Left hindlimb (tissue), 1 donor: Measurements from ENCODE around the gene AIFM3.
A peak's percentile ranks its signal among the peaks of the same experiment; 100 is the strongest.

ENCODE experiments used
- DNase-seq: peaks from one replicate; pipeline ENCODE4 v3.0.0-alpha.2; 2018

Gene AIFM3

DNA sequence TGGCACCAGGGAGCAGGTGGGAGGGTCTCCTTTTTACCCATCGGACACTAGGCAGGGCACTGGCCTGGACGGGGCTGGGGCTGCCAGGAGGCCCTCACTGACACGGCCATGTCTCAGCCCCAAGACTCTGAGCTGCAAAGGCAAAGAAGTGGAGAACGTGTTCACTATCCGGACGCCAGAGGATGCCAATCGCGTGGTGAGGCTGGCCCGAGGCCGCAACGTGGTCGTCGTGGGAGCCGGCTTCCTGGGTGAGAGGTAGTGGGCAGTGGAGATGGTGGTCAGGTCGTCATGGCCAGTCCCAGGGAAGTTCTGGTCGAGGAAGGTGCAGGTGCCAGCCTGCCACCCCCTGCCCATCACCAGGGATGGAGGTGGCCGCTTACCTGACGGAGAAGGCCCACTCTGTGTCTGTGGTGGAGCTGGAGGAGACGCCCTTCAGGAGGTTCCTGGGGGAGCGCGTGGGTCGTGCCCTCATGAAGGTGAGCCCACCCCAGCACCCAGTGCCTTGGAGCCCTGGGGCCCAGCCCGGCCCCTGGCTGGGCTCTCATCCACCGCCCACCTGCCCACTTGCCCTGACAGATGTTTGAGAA, 9.3 kb downstream of the AIFM3 start:
- no peak for DNase-seq

DNA sequence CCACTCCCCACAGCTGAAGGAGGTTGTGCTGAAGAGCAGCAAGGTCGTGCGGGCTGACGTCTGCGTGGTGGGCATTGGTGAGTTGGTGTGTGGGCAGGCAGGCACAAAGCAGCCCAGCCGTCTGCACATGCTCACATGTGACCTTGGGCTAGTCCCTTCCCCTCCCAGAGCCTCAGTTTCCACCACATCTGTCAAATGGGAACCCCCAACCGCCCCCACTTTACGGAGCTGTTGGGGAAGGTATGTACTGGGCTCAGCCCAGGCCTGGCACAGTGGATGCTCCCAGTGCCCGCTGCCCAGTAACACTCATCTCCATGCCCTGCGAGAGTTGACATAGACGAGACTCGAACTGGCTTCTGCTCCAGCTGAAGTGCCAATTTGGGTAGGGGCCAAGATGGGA, 10.0 kb downstream of the AIFM3 start:
- no peak for DNase-seq

DNA sequence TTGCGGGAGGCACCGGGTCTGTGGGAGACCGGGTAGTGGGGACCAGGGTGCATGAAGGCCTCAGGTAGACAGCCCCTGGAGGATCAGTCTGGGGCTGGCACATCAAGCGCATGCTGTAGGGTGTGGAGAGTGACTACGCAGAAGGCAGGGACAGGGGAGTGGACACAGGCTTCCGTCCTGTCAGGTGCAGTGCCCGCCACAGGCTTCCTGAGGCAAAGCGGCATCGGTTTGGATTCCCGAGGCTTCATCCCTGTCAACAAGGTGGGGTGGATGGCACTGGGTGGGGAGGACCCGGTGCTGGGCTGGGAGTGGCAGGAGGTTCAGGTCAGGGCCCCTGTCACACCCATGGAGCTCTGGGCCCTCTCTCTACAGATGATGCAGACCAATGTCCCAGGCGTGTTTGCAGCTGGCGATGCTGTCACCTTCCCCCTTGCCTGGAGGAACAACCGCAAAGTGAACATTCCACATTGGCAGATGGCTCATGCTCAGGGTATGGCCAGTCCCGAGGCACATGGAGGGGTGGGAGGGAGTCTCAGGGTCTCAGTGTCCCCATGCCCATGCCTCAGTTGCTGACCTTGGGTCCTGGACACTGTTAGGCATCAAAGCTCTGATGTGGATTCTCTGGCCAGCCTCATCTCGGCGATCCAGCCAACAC, 10.6 kb downstream of the AIFM3 start:
- DNase-seq: no peak

DNA sequence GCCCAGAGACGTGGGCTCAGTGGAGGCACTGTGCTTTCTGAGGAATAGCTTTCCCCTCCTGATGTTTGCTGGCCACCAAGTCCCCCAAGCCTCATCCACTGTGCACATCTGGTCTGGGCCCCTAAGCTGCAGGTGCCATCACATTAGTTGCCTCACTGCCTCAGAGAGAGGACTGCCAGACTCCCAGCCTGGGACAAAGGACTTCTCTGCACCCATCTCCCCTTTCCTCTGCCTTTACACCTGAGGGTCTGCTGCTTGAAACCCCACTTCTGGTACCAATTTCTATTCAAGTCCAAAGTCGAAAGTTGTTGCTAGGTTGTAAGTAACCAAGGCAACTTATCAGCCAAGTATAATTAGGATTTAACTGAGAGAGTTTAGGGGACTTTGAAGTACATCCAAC, 11.4 kb downstream of the AIFM3 start:
- no peak for DNase-seq

DNA sequence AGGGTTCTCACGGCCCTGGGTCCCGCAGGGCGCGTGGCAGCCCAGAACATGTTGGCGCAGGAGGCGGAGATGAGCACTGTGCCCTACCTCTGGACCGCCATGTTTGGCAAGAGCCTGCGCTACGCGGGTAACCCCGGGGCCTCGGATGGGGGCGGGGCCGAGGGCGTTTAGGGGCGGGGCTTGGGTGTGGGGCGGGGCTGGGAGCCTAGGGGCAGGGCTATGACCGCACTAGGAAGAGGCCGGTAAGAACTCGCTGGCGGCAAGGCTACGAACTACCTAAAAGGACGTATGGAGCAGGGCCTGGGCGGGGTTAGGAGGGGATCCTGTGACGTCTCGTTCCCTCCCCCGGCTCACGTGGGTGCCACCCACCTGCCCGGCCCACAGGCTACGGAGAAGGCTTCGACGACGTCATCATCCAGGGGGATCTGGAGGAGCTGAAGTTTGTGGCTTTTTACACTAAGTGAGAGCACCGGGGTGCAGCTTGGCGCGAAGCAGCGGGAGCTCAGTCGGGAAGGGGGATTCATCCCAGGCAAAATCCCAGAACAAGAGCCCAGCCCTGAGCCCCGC, 12.3 kb downstream of the AIFM3 start:
- peak; percentile 67 for DNase-seq

DNA sequence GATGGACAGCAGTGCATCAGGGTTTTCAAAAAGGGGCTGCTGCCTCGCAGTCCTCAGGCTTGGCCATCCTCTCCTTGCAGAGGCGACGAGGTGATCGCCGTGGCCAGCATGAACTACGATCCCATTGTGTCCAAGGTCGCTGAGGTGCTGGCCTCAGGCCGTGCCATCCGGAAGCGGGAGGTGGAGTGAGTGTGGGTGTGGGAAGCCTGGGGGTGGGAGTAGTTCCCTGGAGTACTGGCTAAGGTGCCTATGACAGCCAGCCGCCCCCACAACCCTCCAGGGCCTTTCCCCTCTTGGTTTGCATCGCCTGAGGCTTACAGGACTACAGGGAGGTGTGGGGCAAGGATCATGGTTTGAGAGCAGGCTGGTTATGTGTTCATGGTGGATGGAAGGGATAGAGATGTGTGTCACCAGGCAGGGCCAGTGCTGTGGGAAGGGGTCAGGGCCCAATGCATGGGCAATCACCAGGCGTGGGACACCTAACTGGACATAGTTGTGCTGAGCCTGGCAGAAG, 12.9 kb downstream of the AIFM3 start:
- no peak for DNase-seq

DNA sequence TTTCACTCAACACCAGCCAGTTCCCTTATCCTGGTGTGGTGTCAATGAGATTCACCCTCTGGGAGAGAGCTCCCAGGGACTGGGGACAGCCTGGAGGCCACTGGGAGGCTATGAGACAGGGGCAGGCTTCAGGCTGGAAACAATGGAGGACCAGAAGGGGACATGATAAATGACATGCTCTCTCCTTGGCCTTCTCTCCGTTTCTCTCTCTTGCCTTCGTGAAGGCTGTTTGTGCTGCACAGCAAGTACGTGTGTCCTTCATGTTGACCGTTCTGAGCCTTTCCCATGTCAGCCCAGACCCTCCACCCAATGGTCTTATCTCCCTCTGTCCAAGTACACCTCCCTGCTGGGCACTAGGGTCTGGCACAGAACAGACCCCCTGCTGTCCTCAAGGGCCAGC, 13.5 kb downstream of the AIFM3 start:
- no peak for DNase-seq

DNA sequence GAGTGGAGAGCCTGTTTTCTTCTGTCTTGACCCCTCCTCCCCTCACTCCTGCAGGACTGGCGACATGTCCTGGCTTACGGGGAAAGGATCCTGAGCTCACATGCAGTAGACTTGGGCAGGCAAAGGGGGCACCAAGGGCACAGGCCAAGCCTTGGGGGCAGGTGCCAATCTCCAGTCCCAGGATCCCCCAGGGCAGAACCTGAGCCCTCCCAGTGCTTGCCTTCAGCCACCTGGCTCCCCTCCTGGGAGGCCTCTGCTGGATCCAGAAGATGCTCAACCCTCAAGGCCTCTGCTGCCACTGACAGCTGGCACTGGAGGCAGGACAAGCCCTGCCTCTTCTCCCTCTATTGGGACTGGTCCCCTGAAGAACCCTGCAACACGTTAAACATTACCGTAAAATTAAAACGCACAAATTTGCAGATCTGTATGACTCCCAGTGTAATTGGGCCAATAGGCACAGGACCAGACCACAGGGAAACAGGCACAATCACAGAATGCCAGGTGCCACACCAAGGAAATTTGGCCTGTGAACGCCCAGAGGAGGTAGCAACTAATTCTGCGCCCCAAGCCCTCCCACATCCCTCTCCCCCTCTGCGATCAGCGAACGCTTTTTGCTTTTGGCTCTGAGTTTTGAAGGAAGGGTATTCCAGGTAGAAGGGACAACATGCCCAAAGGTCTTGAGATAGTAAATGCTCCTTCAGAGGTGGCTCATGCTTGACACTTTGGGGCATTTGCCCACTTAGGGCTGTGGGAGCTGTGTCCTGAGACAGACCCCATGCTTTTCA, 14.1 kb downstream of the AIFM3 start:
- no peak for DNase-seq

DNA sequence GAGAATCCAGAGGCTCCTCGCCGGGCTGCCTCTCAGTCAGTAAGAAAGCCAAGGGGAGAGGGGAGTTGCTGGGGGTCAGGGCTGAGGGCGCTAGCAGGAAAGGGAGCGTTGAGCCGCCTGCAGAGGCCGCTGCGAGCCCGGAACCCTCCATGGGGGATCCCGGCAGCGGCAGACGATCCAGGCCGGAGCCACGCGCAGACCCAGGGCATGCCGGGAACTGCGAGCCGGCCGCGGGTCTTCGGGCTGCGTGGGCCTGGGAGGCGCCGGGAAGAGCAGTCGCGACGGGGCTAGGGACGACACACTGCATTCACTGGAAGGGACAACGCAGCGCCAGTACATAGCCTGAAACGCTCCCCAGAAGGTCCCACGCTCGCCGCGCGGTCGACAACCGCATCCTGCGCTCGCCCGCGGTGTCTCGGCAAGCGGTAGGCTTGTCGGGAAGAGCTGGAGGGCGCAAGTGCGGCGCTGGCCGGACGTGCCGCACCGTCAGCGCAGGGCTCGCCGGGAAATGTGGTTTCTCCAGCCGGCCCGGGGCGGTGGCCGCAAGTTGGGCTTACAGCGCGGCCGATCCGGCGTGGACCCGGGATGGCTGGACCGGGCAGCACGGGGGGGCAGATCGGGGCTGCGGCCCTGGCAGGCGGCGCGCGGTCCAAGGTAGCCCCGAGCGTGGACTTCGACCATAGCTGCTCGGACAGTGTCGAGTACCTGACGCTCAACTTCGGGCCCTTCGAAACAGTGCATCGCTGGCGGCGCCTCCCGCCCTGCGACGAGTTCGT, 14.9 kb downstream of the AIFM3 start, which contains the start of gene LZTR1:
Gene LZTR1, plus strand, starts transcription at position 511 of the 776 bp plus-strand sequence. Its CDS starts 75 bp downstream, at position 586.
- DNase-seq: peak; percentile 89

DNA sequence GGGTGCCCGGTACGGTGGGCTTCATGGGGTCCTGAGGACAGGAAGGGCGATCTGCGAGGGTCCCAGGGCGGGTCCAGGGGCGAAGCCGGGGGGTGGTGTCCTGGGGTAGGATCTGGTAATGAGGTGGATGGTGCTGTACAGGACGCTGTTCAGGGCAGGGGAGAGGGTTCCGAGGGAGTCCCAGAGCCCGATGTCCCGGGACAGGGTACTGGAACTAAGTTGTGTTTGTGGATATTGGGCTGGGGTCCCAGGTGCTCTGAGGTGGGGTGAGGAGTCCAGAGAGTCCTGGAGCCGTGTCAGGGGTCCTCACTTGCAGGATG, 15.5 kb downstream of the AIFM3 start:
- no peak for DNase-seq

DNA sequence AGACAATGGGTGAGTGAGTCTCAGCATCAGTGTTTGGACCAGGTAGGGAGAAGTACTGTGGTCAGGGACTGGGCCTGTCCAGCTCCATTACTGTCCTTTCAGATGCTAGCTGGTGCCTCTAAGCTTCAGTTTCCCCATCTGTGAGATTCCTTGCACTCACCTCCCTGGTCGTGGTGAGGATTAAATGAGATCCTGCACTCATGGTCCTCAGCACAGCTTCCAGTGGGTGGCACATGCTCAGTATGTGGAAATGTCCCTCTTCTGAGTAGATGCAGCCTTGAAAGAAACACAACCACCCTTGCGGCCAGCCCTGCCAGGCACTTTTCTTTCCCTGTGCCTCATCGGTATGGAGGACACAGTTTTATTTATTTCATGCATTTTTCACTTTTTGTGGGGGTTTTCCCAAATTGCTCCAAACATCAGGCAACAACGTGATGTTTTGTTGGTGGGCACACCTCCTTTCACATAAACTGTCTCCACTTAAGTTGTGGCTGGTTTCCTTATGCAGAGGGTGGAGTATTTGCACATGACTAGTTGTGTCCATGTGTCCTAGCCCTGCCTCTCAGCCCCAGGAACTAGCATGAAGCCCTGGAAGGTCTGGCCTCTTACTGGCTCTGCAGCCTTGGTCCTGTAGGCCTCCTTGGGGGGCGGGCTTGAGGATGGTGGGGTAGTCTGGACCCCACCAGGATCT, 16.2 kb downstream of the AIFM3 start:
- no peak for DNase-seq

DNA sequence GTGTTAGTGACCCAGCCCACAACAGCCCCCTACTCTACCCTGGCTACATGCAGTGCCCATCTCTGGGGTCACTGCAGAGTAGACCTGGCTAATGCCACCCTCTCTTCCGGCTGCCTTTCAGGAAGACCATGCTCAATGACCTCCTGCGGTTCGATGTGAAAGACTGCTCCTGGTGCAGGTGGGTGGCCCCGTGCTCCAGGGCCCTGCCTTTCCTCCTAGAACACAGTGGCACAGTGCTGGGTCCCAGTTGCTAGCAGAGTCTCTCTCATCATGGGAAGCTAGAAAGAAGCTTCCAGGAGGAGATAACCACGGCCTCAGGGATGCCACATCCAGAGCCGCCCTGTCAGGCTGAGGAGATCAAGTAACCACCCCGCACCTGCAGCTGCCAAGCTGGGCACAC, 18.7 kb downstream of the AIFM3 start:
- DNase-seq: no peak

DNA sequence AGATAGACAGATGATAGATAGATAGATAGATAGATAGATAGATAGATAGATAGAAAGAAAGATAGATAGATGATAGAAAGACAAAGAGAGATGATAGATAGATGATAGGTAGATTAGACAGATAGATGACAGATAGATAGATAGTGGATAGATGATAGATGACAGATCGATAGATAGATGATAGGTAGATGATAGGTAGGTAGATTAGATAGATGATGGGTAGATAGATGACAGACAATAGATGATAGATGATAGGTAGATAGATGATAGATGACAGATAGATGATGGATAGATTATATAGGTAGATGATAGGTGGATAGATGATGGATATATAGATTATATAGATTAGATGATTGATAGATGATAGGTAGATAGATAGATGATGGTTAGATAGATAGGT, 19.3 kb downstream of the AIFM3 start:
- no peak for DNase-seq

DNA sequence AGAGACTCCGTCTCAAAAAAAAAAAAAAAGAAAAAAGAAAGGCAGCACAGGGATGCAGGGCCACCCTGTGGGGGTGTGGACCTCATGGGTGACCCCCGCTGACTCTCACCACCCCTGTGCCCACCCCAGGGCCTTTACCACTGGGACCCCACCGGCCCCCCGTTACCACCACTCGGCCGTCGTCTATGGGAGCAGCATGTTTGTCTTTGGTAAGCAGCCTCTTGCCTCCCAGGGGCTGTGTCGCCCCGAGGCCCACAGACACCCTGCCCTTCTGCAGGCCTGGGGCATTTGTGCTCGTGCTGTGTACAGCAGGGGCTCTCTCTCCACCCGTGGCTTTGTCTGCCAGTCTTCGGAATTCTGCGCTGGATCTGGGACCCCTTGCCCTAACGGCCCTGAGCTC, 20.3 kb downstream of the AIFM3 start:
- no peak for DNase-seq

DNA sequence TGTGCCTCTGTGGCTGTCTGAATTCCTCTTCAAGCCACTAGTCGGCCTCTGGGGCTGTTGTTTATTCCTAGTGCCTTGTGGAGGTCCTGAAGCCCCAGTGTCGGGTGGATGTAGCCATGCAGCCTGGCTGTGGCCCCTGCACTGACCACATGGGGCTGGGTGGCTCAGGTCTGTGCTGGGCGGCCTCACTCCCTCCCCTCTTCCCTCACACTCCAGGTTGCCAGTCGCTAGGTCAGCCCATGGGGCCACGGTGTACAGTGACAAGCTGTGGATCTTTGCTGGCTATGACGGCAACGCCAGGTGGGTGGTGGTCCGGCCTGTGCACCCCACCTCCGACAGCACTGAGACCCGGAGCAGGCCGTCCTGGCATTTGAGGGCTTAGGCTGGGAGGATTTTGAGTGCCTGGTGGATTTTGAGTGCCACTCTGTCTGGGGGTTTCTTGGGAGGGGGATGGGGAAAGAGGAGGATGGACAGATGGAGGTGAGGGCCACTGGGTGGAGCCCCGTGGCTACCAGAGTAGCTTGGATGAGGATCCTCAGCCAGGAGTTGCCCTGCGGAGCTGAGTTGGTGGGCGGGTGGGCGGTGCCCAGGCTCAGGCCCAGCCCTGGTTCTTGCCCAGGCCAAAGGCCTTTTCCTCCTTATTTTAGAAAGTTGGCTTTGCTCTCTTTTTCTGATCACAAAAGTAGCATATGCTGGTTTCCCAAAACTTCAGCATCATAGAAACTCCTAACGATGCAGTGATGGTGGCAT, 21.7 kb downstream of the AIFM3 start:
- DNase-seq: no peak

DNA sequence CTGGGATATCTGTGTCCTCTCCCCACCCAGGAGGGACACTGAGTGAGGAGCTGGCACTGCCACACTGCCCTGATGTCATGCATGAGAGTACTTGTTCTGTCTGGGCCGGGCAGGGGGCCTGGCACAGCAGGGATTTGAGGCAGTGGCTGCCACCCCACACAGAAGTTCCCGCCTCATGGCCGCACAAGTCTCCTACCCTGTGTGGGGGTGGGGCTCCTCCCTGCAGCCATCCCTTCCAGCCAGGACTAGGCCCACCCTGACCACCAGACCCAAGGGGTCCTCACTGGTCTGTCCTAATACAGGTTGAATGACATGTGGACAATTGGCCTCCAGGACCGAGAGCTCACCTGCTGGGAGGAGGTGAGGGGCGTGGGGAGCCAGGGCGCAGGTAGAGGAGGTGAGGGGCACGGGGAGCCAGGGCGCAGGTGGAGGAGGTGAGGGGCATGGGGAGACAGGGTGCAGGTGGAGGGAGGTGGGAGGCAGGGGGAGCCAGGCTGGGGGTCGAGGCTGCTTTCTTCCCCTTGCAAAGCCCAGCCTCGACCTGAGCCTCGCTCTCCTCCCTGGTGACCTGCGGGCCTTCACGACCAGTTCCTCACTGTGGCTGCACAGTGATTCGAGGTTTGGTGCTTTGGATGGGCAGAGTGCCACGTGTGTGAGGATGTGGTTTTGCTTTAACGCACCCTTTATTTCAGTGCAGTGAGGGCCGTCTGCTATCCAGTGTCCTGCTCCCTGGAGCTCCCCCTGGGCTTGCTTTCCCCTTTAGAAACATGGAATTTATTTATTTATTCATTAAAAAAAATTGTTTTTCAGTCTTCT, 22.5 kb downstream of the AIFM3 start:
- no peak for DNase-seq

DNA sequence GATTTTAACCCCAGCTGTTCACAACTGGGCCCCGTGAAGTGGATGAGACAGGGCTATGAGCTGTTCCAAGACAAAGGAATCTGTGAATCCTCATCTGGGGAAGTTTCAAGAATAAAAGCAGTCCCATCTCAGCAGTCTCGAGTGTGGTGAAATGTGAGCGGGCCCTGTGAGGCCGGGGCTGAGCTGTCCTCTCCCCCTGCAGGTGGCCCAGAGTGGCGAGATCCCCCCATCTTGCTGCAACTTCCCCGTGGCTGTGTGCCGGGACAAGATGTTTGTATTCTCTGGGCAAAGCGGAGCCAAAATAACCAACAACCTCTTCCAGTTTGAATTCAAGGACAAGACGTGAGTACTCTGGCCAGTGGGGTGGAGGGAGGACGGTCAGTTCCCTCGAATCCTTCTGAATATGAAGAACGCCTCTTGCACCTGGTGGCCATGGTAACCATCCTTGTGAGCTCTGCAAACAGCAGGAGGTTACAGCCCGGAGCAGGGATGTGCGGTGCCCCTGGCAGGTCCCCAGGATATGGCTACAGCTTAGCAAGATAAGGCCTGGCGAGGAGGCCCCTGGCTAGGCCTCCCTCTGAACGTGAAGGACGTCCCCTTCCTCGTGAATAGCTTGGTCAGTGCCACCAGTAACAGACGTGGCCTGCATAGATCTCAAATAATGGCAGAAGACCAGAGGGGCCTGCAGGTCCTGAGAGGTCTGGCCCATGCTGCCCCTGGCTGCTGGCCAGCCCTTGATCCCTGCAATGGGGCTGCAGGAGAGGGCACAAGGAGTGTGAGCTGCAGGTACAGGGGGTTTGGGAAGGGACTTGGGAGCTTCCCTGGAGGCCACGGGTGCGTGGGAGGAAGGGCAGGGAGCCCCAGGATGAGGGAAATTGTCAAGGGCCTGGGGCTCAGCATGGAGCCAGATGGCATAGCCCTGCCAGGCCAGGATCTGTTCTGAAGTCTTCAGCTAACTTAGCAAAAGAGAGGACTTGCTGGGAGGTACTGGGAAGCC, 23.4 kb downstream of the AIFM3 start:
- DNase-seq: no peak

DNA sequence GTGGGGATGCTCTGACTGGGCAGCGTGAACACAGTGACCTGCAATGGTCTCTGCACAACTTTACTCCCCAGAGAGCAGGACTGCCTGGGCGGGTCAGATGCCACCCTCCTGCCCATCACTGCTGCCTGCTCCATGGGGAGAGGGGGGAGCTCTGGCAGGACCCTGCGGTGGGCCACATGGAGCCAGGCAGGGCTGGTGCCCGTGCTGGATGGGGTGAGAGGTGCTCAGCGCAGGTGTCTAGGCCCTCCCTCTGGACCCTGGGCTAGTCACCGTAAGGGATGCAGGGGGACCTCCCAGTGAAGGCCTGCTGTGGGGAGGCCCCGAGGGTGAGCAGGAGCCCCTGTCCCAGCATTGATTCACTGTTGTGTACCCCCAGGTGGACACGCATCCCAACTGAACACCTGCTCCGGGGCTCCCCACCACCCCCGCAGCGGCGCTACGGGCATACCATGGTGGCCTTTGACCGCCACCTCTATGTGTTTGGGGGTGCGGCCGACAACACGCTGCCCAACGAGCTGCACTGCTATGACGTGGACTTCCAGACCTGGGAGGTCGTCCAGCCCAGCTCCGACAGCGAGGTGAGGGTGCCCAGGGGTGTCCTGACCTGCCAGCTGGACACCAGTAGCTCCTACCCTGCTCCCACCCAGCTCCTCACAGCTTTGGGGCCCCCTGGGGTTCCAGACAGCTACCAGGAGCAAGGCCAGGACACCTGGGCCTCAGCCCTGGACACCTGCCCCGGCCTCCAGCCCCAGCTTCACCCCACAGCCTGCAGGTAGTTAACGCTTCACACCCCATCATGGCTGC, 24.4 kb downstream of the AIFM3 start:
- no peak for DNase-seq

DNA sequence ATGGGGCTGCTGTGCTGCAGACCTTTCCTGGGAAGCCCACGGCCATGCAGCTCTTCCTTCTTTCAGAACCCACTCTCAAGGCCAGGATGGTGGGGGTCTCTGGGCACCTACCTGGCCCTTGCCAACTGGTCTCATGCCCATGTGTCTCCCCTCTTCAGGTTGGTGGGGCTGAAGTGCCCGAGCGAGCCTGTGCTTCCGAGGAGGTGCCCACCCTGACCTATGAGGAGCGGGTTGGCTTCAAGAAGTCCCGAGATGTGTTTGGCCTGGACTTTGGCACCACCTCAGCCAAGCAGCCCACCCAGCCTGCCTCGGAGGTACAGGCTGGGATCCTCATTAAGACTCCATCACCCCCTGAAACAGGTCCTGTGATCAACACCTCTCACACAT, 25.0 kb downstream of the AIFM3 start:
- DNase-seq: no peak
